ENCODE data around the gene NUDCD2. TPM values are rescaled to one million over a fixed set of nuclear protein-coding genes. Genes with fewer than 3 reads are reported as not detected.
A peak's percentile ranks its signal among the peaks of the same experiment; 100 is the strongest.

Gene NUDCD2
- total RNA-seq, 1 experiment from 2014 or later: 20.5 TPM

DNA sequence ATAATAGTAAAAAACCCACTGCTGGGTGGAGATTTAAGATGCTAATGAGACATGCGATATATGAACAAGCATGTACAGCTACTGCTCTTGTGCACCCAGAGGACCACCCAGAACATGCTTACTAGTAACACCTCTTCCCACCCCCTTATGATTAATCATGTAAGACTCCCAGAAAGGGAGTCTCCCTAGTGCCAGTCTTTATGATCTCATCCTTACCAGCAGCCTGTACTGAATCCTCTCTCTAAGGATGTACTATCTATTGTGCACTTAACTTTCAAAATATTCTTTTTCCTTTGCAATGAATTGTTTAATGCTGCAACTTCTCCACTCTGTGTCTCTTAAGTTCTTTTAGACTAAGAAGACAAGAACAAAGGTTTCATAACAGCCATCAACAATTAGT lies 36.4 kb upstream of the NUDCD2 start:
- Histone ChIP-seq H3K36me3 (peaks cover 20% of the 10 kb centered on the region), H3K27me3 (replicated peaks) (no peaks in the 10 kb centered on the region)
- peak; percentile 64 to 66 for DNase-seq (ENCODE audit: low read depth in 1 of 2, low spot score in 2 of 2)

DNA sequence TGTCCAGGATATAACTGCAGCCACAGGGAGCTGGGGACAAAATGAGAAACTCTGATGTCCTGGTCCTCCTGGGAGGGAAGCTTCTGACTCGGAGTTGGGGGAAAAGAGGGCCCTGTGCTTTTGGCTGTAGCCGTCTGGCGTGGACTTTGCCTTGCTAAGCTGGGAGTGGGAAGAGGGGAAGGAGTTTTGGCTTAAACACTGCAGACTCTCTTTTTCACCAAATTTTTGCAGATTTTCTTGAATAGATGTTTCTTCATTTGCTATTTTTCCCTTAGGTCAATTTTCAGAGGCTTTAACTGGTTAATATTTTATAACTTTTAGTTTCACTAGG lies 29.8 kb upstream of the NUDCD2 start:
- no peak for DNase-seq (ENCODE audit: low read depth in 1 of 2, low spot score in 2 of 2)
- peaks cover 77% of the 10 kb centered on the region for H3K36me3 ChIP-seq
- no peak overlapping the region for H3K4me3 ChIP-seq

More for the DNA sequence above, 36.4 kb upstream of the NUDCD2 start:
- peaks cover 8% of the 10 kb centered on the region; the same call in 1 of the 2 replicates for H3K9me3 ChIP-seq (replicated peaks)
- peaks cover 14% of the 10 kb centered on the region for H3K4me1 ChIP-seq (replicated peaks)
- H3K27ac ChIP-seq: peak overlapping the region; percentile 46
- no peak overlapping the region for H3K4me3 ChIP-seq

DNA sequence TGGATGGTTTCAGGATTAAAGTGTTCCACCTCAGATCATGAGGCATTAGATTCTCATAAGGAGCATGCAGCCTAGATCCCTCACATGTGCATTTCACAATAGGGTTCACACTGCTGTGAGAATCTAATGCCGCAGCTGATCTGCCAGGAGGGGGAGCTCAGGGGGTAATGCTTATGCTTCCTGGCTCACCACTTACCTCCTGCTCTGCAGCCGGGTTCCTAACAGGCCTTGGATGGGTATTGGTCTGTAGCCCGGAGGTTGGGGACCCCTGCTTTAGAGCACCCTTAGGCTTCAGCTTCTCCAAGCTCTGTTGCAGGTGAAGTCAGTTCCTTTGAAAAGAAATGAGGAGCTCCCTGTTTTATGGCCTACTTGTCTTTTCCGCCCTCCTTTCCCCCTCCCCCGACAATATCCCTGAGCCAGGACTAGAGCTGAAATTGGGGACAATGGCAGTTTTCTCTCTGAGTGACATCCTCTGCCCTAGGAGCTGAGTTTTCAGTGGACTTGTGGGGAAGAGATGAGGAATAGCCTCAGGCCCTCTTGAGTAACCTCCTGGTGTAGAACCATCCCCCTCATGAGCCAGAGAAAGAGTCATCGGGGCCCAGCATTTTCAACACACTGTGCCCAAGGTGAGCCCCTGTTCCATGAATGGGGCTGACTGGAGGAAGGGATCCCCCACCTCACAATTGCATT lies 29.3 kb upstream of the NUDCD2 start:
- H3K9me3 ChIP-seq (replicated peaks): 0 out of 2 replicates have a peak, but pooled peaks cover 2% of the 10 kb centered on the region
- H3K27me3 ChIP-seq (replicated peaks): no peaks in the 10 kb centered on the region
- H3K36me3 ChIP-seq: peaks cover 82% of the 10 kb centered on the region
- DNase-seq (ENCODE audit: low read depth in 1 of 2, low spot score in 2 of 2): no peak
- no peaks in the 10 kb centered on the region for H3K4me1 ChIP-seq (replicated peaks)
- H3K4me3 ChIP-seq: no peak overlapping the region
- no peak overlapping the region for H3K27ac ChIP-seq

More for the DNA sequence above, 29.8 kb upstream of the NUDCD2 start:
- Histone ChIP-seq H3K4me1 (replicated peaks) (no peaks in the 10 kb centered on the region), H3K27ac (no peak overlapping the region), H3K27me3 (replicated peaks) (no peaks in the 10 kb centered on the region), H3K9me3 (replicated peaks) (0 out of 2 replicates have a peak, but pooled peaks cover 2% of the 10 kb centered on the region)

DNA sequence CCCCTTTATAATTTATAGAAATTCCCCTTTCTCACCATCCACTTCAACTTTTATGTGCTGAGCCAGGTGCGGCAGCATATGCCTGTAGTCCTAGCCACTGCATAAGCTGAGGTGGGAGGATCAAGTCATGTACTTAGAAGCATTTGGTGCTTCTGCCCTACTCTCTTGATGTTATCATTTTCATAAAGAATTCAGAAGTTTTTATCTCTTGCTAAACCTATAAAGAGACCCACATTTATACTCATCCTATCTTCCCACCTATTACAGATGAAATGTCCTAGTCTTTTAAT lies 19.0 kb upstream of the NUDCD2 start:
- Histone ChIP-seq H3K9me3 (replicated peaks) (no peaks in the 10 kb centered on the region), H3K36me3 (peaks cover 85% of the 10 kb centered on the region), H3K4me1 (replicated peaks) (peaks cover 17% of the 10 kb centered on the region), H3K27me3 (replicated peaks) (no peaks in the 10 kb centered on the region), H3K4me3 (no peak overlapping the region), H3K27ac (peak overlapping the region; percentile 73)
- no peak for DNase-seq (ENCODE audit: low read depth in 1 of 2, low spot score in 2 of 2)

DNA sequence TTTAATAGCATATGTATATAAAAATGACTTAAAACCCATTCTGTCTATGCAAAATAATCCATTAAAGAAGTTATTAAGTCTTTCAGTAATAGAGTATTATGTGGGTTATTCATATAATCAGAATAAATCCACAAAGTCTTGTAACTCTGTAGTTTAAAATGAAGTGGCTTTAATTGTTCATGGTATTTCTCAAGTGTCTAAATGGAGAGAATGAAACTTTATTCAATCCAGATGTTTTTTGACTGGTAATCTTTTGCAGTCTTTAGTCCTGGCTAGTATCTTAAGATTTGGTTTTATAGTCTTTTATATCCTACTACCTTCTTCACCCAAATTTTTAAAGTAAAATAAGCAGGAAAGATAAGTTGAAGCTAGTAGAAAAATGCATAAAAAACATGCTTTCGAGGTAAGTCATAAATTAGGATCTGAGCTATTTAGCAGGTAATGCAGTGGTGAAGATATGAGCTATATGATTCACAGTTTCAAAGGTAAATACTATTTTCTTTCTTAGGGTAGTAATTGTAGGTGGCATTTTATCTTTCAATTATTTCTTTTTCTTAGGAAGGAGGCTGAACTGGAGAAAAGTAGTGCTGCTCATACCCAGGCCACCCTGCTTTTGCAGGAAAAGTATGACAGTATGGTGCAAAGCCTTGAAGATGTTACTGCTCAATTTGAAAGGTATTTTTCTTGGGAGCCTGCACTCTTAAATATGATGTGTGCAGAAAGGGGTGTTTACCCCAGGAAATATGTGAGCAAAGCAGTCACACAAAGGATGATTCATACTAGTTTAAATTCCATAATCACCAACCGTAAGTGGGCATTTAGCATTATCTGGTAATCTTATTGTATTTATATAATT lies 18.5 kb upstream of the NUDCD2 start:
- Histone ChIP-seq H3K27ac (peak overlapping the region; percentile 73), H3K27me3 (replicated peaks) (no peaks in the 10 kb centered on the region), H3K4me1 (replicated peaks) (peaks cover 17% of the 10 kb centered on the region), H3K9me3 (replicated peaks) (no peaks in the 10 kb centered on the region), H3K4me3 (no peak overlapping the region), H3K36me3 (peaks cover 86% of the 10 kb centered on the region)
- DNase-seq (ENCODE audit: low read depth in 1 of 2, low spot score in 2 of 2): peak in 1 of 2 experiments; percentile 35

DNA sequence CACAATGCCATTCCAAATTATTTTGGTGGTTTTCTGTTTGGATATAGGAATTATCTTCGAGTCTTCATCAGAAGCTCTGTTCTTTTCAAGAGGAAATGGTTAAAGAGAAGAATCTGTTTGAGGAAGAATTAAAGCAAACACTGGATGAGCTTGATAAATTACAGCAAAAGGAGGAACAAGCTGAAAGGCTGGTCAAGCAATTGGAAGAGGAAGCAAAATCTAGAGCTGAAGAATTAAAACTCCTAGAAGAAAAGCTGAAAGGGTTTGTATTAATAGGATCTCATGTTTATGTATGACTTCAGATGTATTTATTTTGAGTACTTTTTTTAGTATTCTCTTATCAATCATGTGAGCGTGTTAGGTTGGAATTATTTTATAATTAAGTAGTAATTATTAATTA lies 15.5 kb upstream of the NUDCD2 start:
- Histone ChIP-seq H3K27ac (no peak overlapping the region), H3K27me3 (replicated peaks) (no peaks in the 10 kb centered on the region)

DNA sequence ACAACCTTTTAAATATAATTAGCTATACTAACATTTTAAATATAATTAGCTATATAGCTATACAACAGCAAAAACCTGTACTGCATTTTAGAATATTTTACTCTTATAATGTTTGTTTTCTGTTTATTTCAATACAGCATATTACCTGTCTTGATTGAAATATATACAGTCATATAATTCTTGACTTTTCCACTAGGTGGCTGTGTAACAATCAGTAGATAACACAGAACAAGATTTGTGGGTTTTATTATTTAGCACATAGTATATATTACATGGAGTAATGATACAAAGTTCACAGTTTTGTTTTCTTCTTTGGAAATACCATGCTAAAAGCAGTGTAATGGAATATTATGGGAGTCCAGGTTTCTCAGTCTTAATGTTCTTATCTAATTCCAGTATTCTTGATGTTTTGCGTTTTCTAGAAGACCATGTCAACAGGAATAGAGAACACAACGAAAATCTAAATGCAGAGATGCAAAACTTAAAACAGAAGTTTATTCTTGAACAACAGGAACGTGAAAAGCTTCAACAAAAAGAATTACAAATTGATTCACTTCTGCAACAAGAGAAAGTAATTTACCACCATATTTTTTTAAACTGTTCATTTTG lies 13.8 kb upstream of the NUDCD2 start:
- Histone ChIP-seq H3K27ac (no peak overlapping the region), H3K27me3 (replicated peaks) (no peaks in the 10 kb centered on the region), H3K4me1 (replicated peaks) (peaks cover 13% of the 10 kb centered on the region), H3K4me3 (no peak overlapping the region), H3K9me3 (replicated peaks) (no peaks in the 10 kb centered on the region), H3K36me3 (peaks cover 93% of the 10 kb centered on the region)
- DNase-seq (ENCODE audit: low read depth in 1 of 2, low spot score in 2 of 2): no peak

More for the DNA sequence above, 15.5 kb upstream of the NUDCD2 start:
- no peak overlapping the region for H3K4me3 ChIP-seq
- no peaks in the 10 kb centered on the region for H3K9me3 ChIP-seq (replicated peaks)
- H3K4me1 ChIP-seq (replicated peaks): peaks cover 17% of the 10 kb centered on the region
- peaks cover 95% of the 10 kb centered on the region for H3K36me3 ChIP-seq
- no peak for DNase-seq (ENCODE audit: low read depth in 1 of 2, low spot score in 2 of 2)

DNA sequence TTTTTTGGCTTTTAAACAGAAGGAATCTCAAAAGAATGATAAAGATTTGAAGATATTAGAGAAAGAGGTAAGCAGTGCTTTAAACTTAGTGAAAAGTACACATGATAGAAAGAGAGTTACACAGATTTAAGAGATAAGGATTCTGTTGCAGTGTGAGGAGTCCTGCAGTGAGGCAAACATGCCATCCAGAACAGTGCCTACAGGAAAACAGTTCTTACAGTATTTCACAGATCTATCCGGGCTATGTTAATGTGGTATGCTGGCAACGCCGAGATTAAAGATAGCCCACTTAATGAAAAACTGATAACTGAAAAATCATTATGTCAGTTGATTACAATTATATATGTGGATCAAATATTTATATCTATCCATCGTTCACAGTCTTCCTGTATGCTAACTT lies 7.8 kb upstream of the NUDCD2 start:
- peaks cover 79% of the 10 kb centered on the region for H3K36me3 ChIP-seq
- no peak overlapping the region for H3K4me3 ChIP-seq
- no peaks in the 10 kb centered on the region for H3K9me3 ChIP-seq (replicated peaks)
- no peaks in the 10 kb centered on the region for H3K27me3 ChIP-seq (replicated peaks)
- H3K27ac ChIP-seq: no peak overlapping the region
- H3K4me1 ChIP-seq (replicated peaks): peaks cover 5% of the 10 kb centered on the region
- no peak for DNase-seq (ENCODE audit: low read depth in 1 of 2, low spot score in 2 of 2)

DNA sequence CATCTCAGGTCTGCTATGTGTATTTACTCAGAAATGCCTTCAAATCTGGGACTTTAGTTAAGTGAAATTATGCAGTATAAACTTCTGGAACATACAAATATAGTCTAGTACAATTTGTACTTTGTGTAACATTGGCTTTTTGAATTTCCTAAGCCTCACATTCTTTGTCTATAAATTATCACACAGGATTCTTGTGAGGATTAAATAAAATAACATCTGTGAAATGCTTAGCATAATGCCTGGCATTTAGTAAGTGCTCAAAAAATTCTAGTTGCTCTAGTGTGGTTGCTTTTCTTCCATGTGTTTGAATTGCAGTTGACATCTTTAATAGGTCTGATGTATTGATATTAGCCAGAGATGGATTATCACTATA lies 3.1 kb upstream of the NUDCD2 start:
- H3K4me1 ChIP-seq (replicated peaks): peaks cover 18% of the 10 kb centered on the region
- peaks cover 47% of the 10 kb centered on the region for H3K36me3 ChIP-seq
- no peaks in the 10 kb centered on the region for H3K27me3 ChIP-seq (replicated peaks)
- DNase-seq (ENCODE audit: low read depth in 1 of 2, low spot score in 2 of 2): no peak
- no peaks in the 10 kb centered on the region for H3K9me3 ChIP-seq (replicated peaks)
- no peak overlapping the region for H3K4me3 ChIP-seq
- H3K27ac ChIP-seq: peak overlapping the region; percentile 99

DNA sequence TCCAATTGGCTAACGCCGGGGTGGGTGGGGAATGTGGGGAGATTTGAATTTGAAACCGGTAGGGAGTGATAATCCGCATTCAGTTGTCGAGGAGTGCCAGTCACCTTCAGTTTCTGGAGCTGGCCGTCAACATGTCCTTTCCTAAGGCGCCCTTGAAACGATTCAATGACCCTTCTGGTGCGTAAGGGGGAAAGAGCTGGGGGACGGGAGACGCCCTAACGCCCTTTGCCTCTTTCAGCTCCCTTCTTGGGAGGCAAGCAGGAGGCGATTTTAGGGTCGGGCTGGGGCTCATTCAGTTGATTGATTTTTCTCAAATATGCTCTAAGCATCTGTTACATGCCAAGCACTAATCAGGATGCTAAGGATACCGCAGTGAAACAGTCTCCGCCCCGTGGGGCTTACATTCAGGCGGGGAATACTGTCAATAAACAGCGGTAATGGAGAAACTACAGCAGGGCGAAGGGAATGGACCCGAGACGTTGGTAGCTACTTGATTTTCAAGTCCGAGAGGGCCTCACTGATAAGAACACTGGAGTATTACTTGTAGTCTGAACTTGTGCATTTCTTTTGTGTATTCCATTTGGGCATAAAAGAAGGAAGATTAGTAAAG lies 765 bp upstream of the NUDCD2 start, which contains the start of gene HMMR:
HMMR (plus strand) TSS at position 71 of the 610 bp plus-strand sequence; CDS start at position 132, 61 bp downstream.
- Histone ChIP-seq H3K27ac (peak within 1 kb of the TSS; percentile 99), H3K27me3 (replicated peaks) (no peaks in the 10 kb centered on the region), H3K9me3 (replicated peaks) (no peaks in the 10 kb centered on the region), H3K4me3 (peak within 1 kb of the TSS; percentile 64), H3K4me1 (replicated peaks) (peaks cover 18% of the 10 kb centered on the region), H3K36me3 (peaks cover 36% of the 10 kb centered on the region)
- DNase-seq (ENCODE audit: low read depth in 1 of 2, low spot score in 2 of 2): no peak

DNA sequence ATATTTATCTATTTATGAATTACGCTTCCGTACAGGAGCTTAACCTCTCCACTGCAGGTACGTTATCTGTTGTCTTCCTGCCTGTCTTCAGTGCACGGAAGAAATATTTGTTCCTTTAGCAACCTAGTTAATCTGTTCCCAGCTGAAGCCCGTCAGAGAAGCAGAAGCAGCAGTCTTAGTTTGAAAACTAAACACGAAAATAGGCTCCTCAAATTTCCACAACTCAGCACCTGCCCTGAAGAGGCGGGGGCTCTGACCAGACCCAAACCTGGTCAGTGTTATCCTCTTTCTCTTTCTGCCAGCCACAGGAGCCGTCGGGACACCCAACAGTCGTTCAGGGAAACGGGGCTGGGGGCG lies 462 bp downstream of the NUDCD2 start:
- Histone ChIP-seq H3K4me3 (peak overlapping the region; percentile 64), H3K27ac (peak overlapping the region; percentile 99), H3K9me3 (replicated peaks) (no peaks in the 10 kb centered on the region), H3K36me3 (peaks cover 38% of the 10 kb centered on the region), H3K27me3 (replicated peaks) (no peaks in the 10 kb centered on the region), H3K4me1 (replicated peaks) (peaks cover 18% of the 10 kb centered on the region)
- DNase-seq (ENCODE audit: low read depth in 1 of 2, low spot score in 2 of 2): no peak

DNA sequence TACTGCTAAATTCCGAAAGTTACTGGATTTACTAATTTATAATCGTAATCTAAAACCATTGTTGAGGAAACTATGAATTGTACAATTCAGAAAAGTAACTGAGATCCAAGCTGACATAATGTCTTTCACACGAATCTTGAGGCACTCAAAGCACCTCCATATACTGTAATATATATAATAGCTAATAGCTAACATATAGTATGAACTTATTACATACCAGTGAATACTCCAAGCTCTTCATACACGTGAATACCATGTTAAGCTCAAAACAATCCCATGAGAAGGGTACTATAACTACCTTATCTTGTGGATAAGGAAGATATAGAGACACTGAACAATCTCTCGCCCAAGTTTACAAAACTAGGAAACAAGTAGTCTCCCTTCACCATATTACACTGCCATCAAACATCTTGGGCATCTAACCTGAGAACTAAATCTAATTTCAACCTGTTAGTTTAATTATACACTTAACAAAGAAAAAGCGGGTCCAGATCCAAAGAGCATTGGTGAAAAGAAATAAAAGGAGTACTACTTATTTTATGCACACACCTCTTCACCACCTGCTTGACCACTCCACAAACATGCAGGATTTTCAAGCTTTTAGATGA lies 1.0 kb downstream of the NUDCD2 start:
- H3K27ac ChIP-seq: peak overlapping the region; percentile 99; the same call in 1 of the 2 replicates
- no peak for DNase-seq (ENCODE audit: low read depth in 1 of 2, low spot score in 2 of 2)

DNA sequence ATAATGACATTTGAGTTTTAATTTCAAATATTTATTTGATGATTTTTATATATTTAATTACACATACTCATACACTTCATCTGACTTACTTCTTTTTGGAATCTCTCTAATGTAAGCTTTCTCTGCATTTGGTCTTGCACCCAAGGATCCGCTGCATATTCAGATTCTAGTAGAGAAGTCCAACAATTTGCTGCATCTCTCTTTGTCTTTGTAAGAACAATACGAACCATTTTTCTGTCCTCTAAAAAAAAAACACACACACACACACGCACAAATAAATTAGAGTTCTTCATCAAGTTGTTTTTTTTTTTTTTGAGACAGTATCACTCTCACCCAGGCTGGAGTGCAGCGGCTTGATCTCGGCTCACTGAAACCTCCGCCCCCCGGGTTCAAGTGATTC lies 3.1 kb downstream of the NUDCD2 start:
- H3K27ac ChIP-seq: no peak overlapping the region
- H3K4me3 ChIP-seq: no peak overlapping the region
- DNase-seq (ENCODE audit: low read depth in 1 of 2, low spot score in 2 of 2): no peak
- H3K4me1 ChIP-seq (replicated peaks): peaks cover 6% of the 10 kb centered on the region
- peaks cover 53% of the 10 kb centered on the region for H3K36me3 ChIP-seq
- no peaks in the 10 kb centered on the region for H3K27me3 ChIP-seq (replicated peaks)
- no peaks in the 10 kb centered on the region for H3K9me3 ChIP-seq (replicated peaks)

More for the DNA sequence above, 1.0 kb downstream of the NUDCD2 start:
- H3K27me3 ChIP-seq (replicated peaks): no peaks in the 10 kb centered on the region
- H3K36me3 ChIP-seq: peaks cover 36% of the 10 kb centered on the region
- peak overlapping the region; percentile 64 for H3K4me3 ChIP-seq
- H3K4me1 ChIP-seq (replicated peaks): peaks cover 18% of the 10 kb centered on the region
- H3K9me3 ChIP-seq (replicated peaks): no peaks in the 10 kb centered on the region

Measured in SJSA1 (cell line).